D341Med (cell line): ENCODE data around the gene S100A14.
"Not testable (repeated sequence)": the region's sequence is repeated elsewhere in the genome, so short reads cannot be mapped to it uniquely, and the experiment has no call there.

Experiments used
- DNase-seq: peaks from one replicate; pipeline ENCODE4 v3.0.0; 2012; ENCODE audit warnings: low spot score

The S100A14 gene

DNA sequence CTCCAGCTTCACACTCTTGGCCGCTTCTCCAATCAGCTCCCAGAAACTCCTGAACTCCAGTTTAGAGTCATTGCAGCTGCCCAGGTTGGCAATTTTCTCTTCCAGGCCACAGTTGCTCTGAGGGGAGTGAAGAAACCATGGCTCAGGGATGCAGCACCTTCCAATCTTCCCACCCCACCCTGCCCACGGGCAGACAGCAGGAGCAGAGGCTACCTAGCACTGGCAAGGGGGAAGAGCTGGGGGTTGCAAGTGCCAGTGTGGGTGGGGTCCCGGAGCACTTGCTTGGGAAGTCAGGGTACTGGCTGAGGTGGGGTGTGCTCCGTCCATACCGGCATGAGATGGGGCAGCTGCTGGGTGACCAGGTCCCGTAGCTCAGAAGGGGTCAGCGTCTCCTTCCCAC, 1.2 kb downstream of the S100A14 start:
- no peak for DNase-seq

DNA sequence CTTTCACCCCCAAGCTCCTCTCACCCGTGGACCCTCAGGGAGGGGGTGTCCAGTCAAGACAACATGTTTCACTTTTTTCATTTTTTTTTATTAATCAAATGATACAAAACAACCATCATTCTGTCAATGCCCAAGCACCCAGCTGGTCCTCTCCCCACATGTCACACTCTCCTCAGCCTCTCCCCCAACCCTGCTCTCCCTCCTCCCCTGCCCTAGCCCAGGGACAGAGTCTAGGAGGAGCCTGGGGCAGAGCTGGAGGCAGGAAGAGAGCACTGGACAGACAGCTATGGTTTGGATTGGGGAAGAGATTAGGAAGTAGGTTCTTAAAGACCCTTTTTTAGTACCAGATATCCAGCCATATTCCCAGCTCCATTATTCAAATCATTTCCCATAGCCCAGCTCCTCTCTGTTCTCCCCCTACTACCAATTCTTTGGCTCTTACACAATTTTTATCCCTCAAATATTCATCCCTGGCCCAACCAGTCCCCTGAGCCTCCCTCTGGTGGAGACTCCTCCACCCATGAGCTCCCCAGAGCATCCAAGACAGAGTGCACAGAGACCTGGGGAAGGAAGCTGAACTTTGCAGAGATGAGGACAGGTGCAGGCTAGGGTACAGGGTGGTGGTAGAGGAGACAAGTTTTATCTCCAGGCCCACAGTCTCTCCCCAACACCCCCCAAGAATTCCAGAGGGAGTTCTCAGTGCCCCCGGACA, 1.8 kb downstream of the S100A14 start:
- DNase-seq: no peak

DNA sequence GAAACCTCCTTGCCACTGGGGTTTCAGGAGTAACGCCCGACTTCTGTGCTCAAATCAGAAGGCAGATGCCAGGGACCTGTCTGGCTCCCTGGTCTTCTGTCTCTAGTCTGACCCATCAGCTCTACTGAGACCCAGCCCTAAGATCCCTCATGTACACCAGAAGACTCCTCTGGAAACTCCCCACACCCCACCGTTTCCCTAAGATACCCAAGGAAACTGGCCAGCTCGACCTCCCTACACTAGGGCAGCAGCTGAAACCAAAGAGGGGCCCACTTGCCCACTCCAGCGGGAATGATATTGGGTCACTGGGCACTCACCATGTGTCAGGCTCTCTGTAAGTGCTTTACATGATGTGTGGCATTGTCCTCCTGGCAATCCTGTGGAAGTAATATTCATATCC, 2.7 kb downstream of the S100A14 start:
- DNase-seq: peak; percentile 24

DNA sequence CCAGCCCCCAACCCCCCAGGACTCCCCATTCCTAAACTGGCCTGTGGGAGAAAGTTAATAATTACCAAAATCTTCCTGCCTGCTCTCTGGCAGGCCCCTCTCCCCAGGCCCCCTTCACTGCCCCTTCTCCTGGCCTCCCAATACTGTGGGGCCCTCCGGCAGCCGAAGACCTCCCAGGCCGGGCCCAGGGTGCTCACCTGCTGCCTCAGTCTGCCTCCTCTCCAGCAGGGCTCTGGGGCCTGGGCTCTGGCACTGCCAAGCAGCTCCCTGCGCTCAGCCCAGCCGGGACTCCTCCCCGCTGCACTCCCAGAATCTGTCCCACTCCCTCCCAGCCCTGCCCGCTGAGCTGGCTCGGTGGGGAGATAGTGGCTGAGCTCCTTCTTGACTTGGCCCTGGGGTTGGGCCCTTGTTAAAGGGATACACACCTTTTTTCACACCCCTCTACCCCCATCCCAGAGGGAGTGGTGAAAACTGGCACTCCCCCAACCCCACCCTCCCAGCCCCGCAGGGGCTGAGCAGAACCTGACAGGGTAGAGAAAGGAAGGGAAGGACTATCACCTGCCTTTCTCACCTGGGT, 3.3 kb downstream of the S100A14 start, which contains the start of gene S100A16:
TSS of gene S100A16 (minus strand) at position 383 of the 577 bp plus-strand sequence. CDS start 4,986 bp downstream, outside the sequence.
- DNase-seq: peak; percentile 52

DNA sequence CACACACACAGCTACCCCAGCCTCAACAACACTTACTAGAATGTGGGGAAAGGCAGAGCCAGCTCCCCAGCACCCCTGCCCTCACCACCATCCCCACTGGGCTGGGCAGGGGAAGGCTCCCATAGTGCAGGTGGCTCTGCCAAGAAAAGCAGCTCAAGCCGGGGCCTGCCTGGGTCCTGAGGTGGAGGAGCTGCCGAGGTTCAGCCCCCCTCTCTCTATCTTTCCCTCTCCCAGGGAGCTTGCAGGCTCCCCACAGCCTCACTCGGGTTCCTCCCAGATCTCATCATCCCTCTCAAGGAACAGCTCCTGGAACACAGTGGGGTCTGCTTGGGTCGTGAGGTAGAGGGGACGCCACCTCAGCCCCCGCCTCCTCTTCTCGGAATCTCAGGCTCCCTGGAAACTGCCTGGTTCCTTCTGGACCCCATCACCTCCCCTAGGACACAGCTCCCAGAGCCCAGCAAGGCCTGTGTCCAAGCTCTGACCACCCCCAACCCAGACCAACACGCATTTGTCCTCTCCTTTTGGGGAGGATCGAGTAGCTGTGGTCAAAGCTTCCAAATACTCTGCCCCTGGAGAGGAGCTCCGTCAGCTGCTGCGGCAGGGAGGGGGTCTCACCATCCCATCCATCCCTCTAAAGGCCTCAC, 3.9 kb downstream of the S100A14 start:
- no peak for DNase-seq

DNA sequence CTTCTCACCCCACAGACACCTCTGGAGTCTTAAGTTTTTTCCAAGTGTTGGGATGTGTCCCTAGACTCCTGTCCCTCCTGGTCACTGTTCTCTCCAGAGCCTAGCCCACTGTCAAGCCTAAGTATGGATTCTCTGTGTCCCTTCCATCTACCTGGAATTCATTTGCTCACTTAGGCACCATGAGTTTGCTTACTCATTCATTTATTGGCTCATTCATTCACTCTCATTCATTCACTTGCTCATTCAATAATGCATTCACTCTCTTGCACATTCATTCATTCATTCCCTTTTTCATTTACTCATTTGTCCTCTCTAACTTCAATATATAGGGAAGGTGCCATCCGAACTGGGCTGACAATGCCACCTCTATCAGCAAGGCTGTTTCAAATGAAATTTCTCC, 4.8 kb downstream of the S100A14 start:
- DNase-seq: no peak

DNA sequence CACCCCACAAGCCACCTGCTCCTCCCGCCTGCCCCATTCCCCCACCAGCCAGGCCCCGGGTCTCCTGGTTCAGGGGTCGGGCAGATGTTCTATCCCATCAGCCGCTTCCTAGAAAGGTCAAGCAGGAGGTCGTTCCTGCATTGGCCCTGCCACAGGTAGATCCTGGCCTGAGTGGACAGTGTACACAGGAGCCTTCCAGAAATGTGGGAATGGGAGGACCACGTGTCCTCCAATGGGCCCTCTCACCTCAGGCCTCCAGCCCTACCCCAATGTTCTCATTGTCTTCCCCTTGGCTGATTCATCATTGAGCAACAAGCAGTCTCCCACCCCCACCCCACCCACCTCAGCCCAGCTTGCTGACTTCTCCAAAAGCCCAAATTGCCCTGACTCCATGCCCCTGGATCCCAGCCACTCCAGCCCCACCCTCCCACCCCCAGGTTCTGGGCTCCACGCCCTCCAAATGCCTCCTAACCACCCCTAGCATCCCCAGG, 5.3 kb downstream of the S100A14 start:
- DNase-seq: no peak

DNA sequence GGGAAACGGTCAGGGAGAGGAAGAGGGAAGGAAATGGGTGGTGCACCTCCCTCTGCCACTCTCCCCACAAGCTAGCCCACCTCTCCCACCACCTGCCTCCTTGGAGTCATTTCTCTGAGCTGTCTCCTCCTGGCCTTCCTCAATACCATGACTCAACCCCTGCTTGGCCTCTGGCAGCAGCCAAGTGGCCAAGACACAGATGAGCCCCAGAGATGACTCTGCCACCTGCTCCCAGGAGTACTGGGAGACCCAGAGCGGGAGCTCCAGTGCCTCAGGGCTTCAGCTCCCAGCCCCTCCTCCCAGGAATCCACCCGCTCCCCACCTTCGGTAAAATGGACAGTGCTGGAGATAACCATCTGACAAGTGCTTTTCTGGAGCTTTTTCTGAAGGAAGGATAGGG, 5.8 kb downstream of the S100A14 start:
- no peak for DNase-seq

DNA sequence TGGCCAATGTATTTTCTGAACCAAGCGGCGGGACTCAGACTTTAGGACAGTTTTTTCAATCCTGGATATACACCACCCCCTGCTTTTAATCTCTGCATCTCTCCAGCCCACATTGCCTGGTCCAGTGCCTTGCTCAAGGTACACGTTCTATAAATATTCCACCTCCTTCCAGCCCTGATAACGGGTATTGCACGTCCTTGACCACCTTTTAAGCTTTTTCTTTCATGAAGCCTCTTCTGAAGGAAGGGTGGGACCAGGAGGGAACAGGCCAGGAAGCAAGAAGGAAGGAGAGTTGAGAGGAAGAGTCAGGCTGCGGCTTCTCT, 6.6 kb downstream of the S100A14 start:
- no peak for DNase-seq

DNA sequence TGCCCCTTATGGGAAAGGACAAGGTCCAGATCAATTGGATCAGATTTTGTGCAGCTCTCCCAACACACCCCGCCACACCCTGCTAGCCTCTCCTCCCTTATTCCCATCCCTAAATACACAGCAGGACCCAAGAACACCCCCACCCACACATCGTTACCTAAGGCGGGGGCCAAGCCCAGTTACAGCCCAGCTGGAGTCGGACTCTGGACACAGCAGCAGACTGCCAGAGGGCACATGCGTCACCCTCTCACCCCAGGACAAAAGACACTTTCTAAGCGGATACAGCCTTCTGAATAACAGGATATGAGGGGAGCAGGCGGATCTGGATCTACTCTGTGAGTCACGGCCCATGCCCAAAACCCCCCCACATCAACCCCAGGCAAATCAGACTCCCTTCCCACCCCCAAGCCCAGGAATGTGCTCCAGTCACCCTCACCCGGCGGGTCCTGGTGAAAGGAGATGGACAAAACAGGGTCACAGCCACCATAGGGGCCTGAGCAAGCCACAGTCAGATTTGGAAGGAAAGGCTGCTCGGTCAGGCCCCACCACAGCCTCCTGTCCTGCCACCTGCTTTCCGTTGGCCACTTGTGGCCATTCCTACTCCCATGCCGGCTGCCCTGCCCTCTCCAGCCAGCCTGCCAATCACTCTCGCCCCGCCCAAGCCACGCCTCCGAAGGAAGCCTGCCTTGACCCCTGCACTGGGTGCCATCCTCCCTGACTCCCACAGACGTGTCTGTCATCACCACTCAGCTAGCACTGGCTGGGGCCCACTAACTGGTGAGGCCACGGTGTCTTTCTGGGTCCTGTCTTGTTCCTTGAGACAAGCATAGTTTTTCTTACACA, 7.2 kb downstream of the S100A14 start:
- peak; percentile 34 for DNase-seq

DNA sequence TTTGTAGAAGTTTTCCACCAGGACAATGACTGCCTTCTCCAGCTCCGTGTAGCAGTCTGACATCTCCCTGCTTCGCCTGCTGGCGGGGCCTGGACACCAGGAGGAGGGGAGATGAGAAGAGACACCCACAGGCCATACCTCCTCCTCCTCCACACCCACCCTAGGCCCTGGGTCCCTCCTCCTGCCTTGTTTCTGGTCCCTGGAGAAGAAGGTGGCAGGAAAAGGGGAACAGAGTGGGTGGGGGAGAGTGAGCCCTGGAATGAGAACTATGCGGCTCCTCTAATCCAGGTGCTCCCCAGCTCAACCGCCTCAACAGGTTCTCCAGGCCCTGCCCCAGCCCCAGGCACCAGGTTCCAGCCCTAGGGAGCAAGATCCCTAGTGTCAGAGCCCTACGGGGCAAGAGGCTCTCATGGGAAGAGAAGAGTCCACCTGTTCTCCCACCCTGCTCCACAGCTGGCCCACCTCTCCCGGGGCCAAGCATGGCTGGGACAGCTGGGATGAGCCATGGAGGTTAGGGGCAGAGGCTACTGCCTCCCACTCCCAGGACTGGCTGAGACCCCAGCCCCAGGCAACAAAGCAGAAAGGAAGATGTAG, 7.9 kb downstream of the S100A14 start:
- no peak for DNase-seq

DNA sequence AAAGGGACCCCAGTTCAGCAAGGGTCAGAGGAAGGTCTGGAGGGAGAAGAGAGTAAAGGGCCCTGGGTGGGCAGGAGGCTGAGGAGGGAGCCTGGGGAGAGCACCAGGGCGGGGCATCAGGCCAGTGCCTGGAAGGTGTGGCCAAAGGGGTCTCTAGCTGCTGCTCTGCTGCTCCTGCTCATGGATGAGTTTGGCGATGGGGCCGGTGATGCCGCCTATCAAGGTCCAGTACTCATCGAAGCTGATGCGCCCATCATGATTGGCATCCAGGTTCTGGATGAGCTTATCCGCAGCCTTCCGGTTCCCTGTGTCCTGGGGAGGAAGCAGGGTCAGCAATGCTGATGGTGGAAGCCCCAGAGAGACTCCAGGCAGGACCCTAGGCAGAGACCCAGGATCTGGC, 8.7 kb downstream of the S100A14 start:
- no peak for DNase-seq

DNA sequence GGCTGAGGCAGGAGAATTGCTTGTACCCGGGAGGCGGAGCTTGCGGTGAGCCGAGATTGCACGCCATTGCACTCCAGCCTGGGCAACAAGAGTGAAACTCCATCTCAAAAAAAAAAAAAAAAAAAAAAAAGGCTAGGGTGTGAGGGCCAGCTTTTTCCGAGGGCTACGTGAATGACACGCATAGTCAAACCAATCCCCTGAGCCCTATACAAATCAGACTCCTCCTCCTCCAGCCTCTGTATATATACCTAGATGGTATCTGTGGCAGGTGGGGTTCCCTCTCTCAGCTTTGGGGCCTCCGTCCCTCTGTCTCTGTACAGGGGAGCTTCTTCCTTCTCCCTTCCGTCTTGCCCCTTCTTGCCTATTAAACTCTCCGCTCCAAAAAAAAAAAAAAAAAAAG, 9.9 kb downstream of the S100A14 start:
- DNase-seq: no peak

DNA sequence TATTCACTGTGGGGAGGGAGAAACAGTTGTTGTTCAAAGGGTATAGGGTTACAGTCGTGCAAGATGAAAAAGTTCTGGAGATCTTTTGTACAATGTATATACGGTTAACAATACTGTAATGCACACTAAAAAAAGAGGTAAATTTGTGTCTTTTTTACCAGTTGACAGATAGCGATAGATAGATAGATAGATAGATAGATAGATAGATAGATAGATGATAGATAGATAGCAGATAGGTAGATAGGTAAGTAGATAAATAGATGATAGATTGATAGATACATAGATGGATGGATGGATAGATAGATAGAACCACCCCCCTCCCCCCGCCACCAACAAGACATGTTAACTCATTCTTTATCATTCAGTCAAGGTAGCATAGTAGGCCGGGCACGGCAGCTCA, 13.4 kb downstream of the S100A14 start:
- DNase-seq: no peak

DNA sequence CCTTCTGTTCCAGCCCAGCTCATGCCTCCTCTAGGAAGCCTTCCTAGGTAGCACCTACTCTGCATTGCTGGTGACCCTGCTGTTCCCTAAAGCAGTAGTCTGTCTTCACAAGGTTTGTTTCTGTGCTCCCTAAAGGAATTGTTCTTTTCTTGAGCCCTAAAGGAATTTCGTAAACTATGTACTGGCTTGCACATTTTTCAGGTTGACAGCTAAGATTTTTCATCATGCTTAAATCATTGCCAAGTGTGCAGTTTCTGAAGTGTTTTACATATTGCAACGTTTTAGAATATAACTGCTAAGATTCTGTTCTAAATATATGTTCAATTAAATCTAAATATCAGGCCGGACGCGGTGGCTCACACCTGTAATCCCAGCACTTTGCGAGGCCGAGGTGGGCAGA, 16.3 kb downstream of the S100A14 start:
- no peak for DNase-seq

DNA sequence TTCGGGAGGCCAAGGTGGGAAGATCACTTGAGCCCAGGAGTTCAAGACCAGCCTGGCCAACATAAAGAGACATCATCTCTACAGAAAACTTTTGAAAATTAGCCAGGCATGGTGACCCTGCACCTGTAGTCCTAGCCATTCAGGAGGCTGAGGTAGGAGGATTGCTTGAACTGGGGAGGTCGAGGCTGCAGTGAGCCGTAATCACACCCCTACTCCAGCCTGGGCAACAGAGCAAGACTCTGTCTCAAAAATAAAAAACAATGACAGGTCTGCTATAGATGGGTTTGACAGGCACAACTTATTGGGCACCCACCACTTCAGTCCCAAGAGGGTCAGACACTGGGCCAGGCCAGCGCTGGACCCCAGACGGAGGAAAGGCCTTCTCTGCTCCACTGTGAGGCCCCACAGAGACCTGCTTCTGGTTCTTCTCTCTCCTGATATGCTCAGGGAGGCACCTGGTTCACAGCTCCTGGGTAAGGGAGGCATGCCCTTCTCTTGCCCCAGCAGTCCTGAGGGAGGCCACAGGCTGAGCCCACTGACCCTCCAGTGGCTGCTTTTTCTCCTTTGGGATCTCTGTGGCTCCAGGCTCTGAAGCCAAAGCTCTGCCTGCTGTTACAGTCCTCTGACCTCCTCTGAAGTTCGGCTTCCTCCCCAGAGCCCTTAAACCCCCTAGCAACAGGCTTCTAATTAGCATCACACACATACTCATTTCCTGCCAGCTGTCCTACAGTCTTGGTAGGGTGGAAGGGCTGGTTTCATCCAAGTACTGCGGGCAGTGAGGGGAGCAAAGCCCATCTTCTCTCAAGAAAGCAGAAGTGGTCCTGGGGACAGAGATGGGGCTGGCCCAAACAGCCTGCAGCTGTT, 17.6 kb downstream of the S100A14 start:
- DNase-seq: peak; percentile 40

DNA sequence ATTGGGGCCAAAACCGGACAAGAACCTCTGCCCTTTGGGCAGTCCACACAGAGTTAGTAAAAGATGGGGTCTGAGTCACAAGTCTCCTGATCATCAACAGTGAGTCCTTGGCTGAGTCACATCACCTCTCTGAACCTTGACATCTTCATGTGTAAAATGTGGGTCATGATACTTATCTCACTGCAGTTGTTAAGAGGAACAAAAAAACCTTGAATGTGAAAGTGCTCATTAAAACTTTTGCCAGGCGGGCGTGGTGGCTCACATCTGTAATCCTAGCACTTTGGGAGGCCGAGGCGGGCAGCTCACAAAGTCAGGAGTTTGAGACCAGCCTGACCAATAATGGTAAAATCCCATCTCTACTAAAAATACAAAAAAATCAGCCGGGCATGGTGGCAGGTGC, 18.9 kb downstream of the S100A14 start:
- no peak for DNase-seq

DNA sequence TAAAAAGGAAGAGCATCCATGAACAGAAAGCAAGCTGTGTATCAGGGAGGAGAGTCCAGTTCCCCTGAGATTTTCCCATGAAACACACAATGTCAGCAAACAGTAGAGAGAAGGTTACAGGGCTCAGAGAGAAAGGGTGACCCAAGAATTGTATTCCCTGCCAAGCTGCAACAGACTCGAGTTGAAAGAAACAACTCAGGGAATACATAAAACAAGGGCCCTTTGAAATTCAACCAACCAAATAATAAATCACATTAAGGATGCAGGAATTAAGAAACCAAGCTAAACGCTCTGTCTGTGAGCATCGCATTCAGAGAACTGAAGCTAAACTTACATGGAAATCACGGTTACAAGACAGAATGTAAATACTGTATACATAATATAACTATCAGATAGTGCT, 23.4 kb downstream of the S100A14 start:
- no peak for DNase-seq

DNA sequence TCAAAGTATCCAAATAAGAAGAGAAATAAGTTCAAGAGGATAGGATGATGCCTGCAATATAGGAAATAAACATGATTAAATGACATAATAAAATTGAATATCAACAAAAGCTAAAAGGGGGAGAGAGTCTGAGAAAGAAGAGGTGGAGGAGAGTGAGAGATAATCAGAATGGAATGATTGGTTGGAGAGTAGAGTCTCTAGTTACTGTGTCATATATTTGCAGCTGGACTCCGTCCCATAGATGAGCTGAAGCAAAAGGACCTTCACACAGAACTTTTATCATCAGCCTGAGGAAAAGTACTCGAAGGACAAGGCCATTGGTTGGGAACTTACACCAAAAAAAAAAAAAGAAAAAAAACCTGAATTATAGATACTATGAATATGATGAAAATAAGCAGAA, 27.6 kb downstream of the S100A14 start:
- DNase-seq: no peak

DNA sequence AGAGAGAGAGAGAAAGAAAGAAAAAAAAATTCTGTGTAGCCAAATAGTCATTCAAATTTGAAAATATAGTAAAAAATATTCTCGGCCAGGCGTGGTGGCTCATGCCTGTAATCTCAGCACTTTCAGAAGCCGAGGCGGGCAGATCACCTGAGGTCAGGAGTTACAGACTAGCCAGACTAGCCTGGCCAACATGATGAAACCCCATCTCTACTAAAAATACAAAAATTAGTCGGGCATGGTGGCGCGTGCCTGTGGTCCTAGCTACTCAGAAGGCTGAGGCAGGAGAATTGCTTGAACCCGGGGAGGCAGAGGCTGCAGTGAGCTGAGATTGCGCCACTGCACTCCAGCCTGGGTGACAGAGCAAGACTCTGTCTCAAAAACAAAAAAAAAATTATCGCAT, 28.1 kb downstream of the S100A14 start:
- DNase-seq: not testable (repeated sequence)

DNA sequence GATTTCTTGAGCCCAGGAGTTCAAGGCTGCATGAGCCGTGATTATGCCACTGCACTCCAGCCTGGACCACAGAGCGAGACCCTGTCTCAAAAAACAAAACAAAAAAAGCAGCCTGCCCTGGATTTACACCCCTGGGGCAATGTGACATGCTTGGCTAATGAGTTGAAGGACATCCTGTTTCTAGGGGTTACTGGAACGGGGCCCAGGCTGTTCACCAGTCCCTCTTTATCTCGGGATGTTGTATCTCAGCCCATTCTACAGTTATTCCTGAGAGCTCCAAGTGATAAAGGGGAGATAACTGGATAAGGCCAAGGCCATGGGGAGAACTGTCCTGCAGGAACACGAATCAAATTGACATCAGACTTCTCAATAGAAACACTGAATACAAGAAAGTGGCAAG, 28.8 kb downstream of the S100A14 start:
- no peak for DNase-seq
